Measurements from ENCODE around the gene RPS27A.
"Not testable (repeated sequence)": the region's sequence is repeated elsewhere in the genome, so short reads cannot be mapped to it uniquely, and the experiment has no call there.

Gene RPS27A

DNA sequence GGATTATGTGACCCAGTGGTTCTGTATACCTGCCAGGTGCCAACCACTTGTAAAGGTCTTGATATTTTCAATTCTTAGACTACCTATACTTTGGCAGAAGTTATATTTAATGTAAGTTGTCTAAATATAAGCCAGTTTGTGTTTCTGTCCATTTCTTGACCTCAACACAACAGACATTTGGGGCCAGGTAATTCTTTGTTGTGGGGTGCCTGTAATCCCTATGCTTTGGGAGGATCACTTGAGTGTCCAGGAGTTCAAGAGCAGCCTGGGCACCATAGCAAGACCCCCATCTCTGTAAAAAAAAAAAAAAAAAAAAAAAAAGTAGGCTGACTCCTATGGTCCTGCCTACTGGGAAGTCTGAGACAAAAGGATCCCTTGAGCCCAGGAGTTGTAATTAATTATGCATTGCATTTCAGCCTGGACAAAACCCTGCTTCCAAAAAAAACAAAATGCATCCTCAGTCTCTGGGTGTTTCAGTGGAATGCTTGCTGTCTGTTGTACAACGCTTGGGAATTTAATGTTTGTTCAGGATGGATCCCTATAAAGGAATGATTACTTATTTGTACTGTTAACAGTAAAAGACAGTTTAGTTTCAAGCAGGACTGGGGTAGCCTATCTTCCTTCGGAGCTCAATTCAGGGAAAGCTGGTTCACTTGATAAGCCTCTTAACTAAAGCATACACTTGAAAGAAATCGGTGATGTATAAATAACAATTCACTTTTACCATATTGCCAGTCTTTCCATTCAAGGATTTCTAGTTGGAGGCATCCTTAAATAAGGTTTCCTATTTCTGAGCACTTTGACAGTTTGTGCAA lies 3.4 kb downstream of the RPS27A start:
- Histone ChIP-seq H3K27ac (no peak overlapping the region), H3K4me3 (no peak overlapping the region)

- no peak overlapping the region for H3K4me3 ChIP-seq
- no peak overlapping the region for H3K27ac ChIP-seq
These were observed 4.6 kb downstream of the RPS27A start for GRCh38 chr2:55236992-55237543.

- Histone ChIP-seq H3K4me3 (no peak overlapping the region), H3K27ac (no peak overlapping the region)
These were observed 7.3 kb downstream of the RPS27A start for GRCh38 chr2:55239656-55240222.

DNA sequence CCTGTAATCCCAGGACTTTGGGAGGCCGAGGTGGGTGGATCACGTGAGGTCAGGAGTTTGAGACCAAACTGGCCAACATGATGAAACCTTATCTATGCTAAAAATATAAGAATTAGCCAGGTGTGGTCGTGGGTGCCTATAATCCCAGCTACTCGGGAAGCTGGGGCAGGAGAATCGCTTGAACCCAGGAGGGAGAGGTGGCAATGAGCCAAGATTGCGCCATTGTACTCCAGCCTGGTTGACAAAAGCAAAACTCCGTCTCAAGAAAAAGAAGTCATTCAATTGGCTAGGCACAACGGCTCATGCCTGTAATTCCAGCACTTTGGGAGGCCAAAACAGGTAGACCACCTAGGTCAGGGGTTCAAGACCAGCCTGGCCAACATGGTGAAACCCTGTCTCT lies 9.1 kb downstream of the RPS27A start:
- H3K27ac ChIP-seq, H3K4me3 ChIP-seq: not testable (repeated sequence)

DNA sequence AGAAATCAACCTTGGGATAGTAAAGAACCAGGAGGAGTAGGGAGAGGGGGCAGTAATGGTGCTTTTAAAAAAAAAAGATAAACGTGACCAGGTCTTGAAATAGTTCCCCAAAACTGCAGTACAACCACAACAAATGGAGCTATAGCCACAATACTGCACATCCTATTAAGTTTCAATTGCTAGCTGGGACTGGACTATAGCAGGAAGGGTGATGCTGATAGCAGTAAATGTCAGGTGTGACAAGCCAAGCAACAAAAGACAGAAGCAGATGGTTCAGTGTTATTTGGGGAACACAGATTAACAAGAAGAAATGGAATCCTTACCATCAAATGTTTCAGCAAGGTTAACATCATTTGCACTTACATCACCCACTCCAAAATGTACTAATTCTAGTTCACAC lies 10.1 kb downstream of the RPS27A start:
- Histone ChIP-seq H3K4me3 (no peak overlapping the region), H3K27ac (no peak overlapping the region)

GRCh38 chr2:55245411-55245810 lies 12.9 kb downstream of the RPS27A start:
- H3K4me3 ChIP-seq: no peak overlapping the region
- H3K27ac ChIP-seq: no peak overlapping the region

DNA sequence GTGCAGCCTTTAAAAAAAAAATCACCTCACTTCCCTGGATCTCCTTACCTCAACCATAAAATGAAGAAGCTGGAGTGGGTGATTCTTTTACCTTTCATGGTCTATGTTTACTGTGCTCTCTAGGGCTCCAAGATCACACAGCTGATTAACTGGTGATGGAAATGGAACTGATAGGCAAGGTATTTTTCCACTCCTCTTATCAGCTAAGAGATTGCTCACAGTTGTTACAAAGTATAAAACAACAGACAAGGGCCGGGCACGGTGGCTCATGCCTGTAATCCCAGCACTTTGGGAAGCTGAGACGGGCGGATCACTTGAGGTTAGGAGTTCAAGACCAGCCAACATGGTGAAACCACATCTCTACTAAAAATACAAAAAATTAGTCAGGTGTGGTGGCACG lies 14.5 kb downstream of the RPS27A start:
- H3K4me3 ChIP-seq: no peak overlapping the region
- H3K27ac ChIP-seq: no peak overlapping the region

DNA sequence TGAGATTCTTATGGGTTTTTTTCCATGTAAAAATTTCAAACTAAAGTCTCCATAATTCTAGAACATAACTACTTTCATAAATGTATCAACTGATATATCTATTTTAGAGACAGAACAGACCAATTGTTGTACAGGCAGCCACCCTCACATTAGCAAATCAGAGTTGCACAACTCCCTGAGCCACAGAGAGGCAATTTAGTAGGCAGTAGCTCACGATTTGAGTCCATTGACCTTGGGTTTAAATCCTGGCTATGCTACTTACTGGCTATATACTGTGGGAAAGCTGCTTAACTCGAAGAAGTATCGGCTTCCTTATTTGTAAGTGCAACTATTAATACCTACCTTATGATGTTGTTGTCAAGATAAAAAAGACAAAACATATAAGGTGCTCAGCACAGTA lies 20.3 kb downstream of the RPS27A start:
- Histone ChIP-seq H3K4me3 (no peak overlapping the region), H3K27ac (no peak overlapping the region)

DNA sequence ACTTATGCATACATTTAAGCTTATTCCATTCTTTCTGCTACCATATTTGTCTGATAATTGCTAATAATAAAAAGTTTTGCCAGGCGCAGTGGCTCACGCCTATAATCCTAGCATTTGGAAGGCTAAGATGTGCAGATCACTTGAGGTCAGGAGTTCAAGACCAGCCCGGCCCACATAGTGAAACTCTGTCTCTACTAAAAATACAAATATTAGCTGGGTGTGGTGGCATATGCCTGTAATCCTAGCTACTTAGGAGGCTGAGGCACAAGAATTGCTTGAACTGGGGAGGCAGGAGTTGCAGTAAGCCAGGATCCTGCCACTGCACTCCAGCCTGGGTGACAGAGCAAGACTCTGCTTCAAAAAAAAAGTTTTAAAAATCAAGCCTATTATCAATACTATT lies 27.1 kb downstream of the RPS27A start:
- not testable (repeated sequence) for H3K4me3 ChIP-seq, H3K27ac ChIP-seq

- Histone ChIP-seq H3K4me3 (peak overlapping the region; percentile 39 to 88 (median 65)), H3K27ac (peak overlapping the region; percentile 29 to 94 (median 86))
These were observed 35.9 kb downstream of the RPS27A start for GRCh38 chr2:55268288-55268906.

DNA sequence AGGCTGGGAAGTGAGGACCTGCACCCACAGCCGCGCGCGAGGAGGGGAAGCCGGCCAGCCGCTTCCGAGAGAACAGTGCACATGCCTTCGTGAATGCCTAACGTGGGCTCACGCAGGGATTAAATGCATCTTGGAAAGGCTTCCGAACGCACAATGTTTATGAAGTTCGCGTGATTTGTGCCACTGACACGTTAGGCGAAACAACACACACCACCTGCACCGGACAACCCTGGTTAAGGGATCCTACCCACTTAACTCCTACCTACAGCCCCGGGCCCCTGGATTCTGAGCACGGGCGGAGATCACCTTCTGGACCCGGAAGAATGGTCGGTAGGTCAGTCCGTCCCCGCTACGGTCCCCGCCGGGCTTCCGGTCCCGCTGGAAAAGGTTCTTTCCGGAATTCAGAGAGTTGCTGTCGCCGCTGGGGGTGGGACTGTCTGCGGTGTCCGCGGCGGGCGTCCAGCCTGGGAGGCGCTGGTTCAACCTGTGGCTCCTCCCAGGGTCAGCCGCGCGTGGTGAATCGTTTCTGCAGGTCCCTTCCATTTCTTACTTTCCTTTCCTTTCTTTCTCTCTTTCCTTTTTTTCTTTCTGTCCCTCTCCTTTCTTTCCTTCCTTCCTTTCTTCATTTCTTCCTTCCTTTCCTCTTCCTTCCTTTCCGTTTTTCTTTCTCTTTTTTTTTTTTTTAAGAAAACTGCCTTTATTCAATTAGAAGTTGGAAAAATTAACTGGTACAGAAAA lies 36.6 kb downstream of the RPS27A start, which contains the start of gene MTIF2:
MTIF2 (minus strand) TSS at position 325 of the 738 bp plus-strand sequence. CDS start 5,373 bp downstream, outside the sequence.
- peak within 1 kb of the TSS; percentile 39 to 88 (median 65) for H3K4me3 ChIP-seq
- peak within 1 kb of the TSS; percentile 29 to 94 (median 86) for H3K27ac ChIP-seq

- Histone ChIP-seq H3K4me3 (peak overlapping the region; percentile 39 to 88 (median 65)), H3K27ac (peak overlapping the region in 20 of 21 experiments; percentile 29 to 94 (median 86))
These were observed 37.1 kb downstream of the RPS27A start for GRCh38 chr2:55269645-55269990.

GRCh38 chr2:55274346-55274745 lies 41.9 kb downstream of the RPS27A start:
- H3K4me3 ChIP-seq, H3K27ac ChIP-seq: not testable (repeated sequence)

DNA sequence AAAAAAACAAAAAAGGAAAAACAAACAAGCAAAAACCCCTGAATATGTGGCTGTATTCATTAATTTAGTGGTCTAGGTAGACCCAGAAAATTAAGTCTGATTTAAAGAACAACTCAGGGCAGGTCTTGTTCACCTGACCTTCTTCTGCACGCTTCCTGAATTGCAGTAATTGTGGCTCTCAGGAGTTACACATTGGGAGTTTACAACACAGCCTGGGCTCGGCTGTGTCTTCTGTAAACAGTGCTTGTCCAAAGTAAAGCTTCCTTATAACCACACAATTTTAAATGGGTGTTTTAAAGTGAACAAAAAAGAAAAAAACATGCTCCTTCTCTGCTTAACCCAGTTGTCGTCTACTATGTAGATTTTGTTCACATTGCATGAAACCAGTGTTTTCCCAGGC lies 44.8 kb downstream of the RPS27A start:
- Histone ChIP-seq H3K4me3 (no peak overlapping the region), H3K27ac (no peak overlapping the region)

GRCh38 chr2:55279214-55279835 lies 46.8 kb downstream of the RPS27A start:
- not testable (repeated sequence) for H3K27ac ChIP-seq, H3K4me3 ChIP-seq

DNA sequence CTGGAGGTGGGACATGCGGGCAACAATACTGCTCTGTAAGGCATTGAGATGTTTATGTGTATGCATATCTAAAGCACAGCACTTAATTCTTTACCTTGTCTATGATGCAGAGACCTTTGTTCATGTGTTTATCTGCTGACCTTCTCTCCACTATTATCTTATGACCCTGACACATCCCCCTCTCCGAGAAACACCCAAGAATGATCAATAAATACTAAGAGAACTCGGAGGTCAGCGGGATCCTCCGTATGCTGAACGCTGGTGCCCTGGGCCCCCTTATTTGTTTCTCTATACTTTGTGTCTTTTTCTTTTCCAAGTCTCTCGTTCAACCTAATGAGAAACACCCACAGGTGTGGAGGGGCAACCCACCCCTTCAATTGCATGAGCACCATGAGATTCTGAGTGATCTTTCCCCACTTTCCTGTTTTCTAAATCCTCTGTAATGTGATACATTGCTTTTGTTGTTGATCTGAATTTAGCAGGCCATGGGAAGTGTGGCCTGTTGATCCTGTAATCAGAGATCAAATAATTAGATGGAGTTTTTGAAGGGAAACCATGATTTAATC lies 47.5 kb downstream of the RPS27A start:
- H3K4me3 ChIP-seq: not testable (repeated sequence)
- peak overlapping the region in 1 of 21 experiments; percentile 13 for H3K27ac ChIP-seq

- H3K27ac ChIP-seq: peak overlapping the region in 10 of 21 experiments; percentile 73 to 93 (median 89)
- not testable (repeated sequence) for H3K4me3 ChIP-seq
These were observed 48.5 kb downstream of the RPS27A start for GRCh38 chr2:55280851-55281546.

DNA sequence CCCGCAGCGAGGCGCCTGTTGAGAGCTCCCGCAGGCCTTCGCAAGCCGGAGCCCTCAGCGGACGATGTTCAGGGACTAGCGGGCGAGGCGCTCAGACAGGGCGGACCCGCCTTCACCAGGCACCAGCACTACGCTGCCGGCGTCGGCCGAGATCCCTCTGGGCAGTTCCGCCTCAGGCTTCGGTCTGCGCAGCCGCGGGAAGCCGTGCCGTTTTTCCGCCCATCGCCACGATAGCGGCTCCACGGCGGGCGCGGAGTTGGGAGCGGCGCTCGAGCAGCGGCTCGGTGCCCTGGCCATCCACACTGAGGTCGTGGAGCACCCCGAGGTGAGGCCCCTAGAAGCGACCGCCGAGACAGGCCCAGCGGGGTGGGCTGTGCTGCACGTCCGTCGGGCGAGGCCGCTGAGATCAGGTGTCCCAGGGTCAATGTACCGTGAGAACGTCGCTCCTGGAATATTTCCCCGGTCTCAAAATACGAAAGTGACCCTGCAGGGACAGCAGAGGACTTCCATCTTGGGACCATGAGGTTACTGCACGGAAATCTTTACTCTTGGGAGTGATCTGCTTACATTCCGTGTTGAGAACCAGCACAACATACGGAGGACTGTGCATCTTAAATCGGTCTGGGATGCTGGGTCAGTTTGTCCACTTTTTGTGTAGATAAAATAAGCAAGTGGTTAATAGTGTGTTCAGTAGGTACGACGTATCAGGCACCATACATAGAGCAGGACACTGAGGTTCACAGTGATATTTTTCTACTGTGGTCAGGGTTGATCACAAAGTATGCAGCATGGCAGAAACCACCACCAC lies 49.8 kb downstream of the RPS27A start:
- peak overlapping the region; percentile 45 to 93 (median 88) for H3K27ac ChIP-seq
- peak overlapping the region; percentile 46 to 67 (median 61) for H3K4me3 ChIP-seq

Measured in skin epidermis (tissue), 12 donors.